Stomach smooth muscle (tissue), 2 donors: ENCODE results near the gene BRMS1L.
A peak's percentile ranks its signal among the peaks of the same experiment; 100 is the strongest.
"Not testable (repeated sequence)": the region's sequence is repeated elsewhere in the genome, so short reads cannot be mapped to it uniquely, and the experiment has no call there.

Experiments used
- H3K27ac ChIP-seq: one replicate; pipeline ENCODE4 v1.7.0; 2013; ENCODE audit warnings: mild to moderate bottlenecking, low read length, inconsistent platforms
- H3K27me3 ChIP-seq, 2 donors: one replicate each; pipeline ENCODE4 v1.7.0; 2013; ENCODE audit warnings: low read length in 2 of 2; ENCODE audit not compliant: insufficient read depth in 2 of 2, control insufficient read depth in 1 of 2
- H3K36me3 ChIP-seq, 2 donors: one replicate each; pipeline ENCODE4 v1.7.0; 2013; ENCODE audit warnings: low read length in 2 of 2; ENCODE audit not compliant: control insufficient read depth in 2 of 2, insufficient read depth in 2 of 2
- H3K4me1 ChIP-seq: one replicate; pipeline ENCODE4 v1.7.0; 2013; ENCODE audit warnings: low read length; ENCODE audit not compliant: control insufficient read depth, insufficient read depth
- H3K4me3 ChIP-seq, 2 donors: one replicate each; pipeline ENCODE4 v1.7.0; 2013; ENCODE audit warnings: low read length in 2 of 2
- H3K9ac ChIP-seq, 2 donors: one replicate each; pipeline ENCODE4 v1.7.0; 2013; ENCODE audit warnings: low read length in 2 of 2, mild to moderate bottlenecking in 1 of 2
- H3K9me3 ChIP-seq, 2 donors: one replicate each; pipeline ENCODE4 v1.7.0; 2013; ENCODE audit warnings: low read length in 2 of 2; ENCODE audit not compliant: control insufficient read depth in 2 of 2
- donor health status: healthy.
- donor health status: Pancreatic carcinoma.

The BRMS1L gene

DNA sequence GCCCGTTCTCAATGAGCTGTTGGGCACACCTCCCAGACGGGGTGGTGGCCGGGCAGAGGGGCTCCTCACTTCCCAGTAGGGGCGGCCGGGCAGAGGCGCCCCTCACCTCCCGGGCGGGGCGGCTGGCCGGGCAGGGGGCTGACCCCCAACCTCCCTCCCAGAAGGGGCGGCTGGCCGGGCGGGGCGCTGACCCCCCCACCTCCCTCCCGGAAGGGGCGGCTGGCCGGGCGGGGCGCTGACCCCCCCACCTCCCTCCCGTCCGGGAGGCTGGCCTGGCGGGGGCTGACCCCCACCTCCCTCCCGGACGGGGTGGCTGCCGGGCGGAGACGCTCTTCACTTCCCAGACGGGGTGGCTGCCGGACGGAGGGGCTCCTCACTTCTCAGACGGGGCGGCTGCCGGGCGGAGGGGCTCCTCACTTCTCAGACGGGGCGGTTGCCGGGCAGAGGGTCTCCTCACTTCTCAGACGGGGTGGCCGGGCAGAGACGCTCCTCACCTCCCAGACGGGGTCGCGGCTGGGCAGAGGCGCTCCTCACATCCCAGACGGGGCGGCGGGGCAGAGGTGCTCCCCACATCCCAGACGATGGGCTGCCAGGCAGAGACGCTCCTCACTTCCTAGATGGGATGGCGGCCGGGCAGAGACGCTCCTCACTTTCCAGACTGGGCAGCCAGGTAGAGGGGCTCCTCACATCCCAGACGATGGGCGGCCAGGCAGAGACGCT lies 1.5 kb upstream of the BRMS1L start:
- not testable (repeated sequence) for H3K36me3 ChIP-seq, H3K27ac ChIP-seq, H3K9me3 ChIP-seq, H3K4me3 ChIP-seq, H3K27me3 ChIP-seq, H3K9ac ChIP-seq, H3K4me1 ChIP-seq

- Histone ChIP-seq H3K9me3 (no peaks in the 10 kb centered on the region), H3K9ac (peak overlapping the region; percentile 30 to 62), H3K36me3 (no peaks in the 10 kb centered on the region), H3K4me3 (peak overlapping the region; percentile 80 to 96), H3K27me3 (no peaks in the 10 kb centered on the region), H3K4me1 (peaks cover 9% of the 10 kb centered on the region), H3K27ac (peak overlapping the region; percentile 94)
These were observed 245 bp upstream of the BRMS1L start for GRCh38 chr14:35825968-35826217.

DNA sequence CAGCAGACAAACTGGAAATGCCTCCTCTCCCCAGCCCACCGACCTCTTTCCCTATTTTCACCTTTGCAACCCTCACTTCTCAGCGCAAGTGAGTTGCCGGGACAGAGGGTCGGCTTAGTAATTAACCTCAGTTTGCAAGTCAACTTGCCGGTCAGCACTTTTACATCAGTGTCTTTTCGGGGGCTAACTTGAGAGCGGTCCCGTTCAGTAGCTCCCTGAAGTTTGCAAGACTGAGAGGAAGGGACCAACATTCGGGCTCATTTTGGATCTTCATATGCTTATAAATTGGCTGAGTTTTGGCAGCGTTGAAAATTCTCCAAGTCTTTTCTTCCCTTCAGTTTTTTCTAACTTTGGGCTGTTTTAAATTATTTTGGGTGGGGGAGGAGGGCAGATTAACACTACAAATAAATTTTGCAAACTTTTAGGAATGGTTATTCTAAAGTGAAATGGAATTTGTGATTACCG lies 846 bp downstream of the BRMS1L start:
- H3K4me3 ChIP-seq, result peak overlapping the region; percentile 94 to 96
- no peaks in the 10 kb centered on the region for H3K36me3 ChIP-seq
- peak overlapping the region; percentile 72 to 98 for H3K9ac ChIP-seq
- peaks cover 9% of the 10 kb centered on the region for H3K4me1 ChIP-seq
- no peaks in the 10 kb centered on the region for H3K27me3 ChIP-seq
- peak overlapping the region; percentile 94 for H3K27ac ChIP-seq
- H3K9me3 ChIP-seq, result no peaks in the 10 kb centered on the region

DNA sequence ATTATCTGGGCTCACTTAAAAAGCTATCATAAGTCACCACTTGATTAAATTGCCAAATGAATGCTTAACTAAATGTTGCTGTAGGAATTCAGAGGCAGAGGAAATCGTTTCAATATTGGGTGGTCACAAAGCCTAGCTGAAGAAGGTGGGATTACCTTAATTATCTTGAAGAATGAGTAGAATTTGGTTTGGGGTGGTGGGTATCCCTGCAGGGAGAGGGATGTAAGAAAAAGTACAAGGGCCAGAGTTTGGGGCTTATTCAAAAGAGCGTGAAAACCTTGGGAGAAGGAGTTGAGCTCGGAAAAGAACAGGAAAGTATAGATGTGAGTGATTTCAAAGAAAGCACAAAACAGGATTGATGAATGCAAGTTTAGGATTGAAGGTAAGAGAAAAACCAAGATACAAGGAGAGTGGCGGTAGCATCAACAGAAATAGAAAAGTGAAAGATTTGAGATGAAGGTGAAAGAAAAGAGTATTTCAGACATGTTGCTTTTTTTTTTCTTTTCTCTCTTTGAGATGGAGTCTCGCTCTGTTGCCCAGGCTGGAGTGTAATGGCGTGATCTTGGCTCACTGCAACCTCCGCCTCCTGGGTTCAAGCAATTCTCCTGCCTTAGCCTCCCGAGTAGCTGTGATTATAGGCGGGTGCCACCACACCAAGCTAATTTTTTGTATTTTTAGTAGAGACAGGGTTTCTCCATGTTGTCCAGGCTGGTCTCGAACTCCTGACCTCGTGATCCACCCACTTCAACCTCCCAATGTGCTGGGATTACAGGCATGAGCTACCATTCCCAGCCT lies 1.7 kb downstream of the BRMS1L start:
- no peak overlapping the region for H3K27ac ChIP-seq
- no peaks in the 10 kb centered on the region for H3K36me3 ChIP-seq
- H3K4me3 ChIP-seq, result no peak overlapping the region

GRCh38 chr14:35829449-35829848 lies 3.3 kb downstream of the BRMS1L start:
- Histone ChIP-seq H3K9me3 (no peaks in the 10 kb centered on the region), H3K9ac (no peak overlapping the region), H3K27me3 (no peaks in the 10 kb centered on the region), H3K4me3 (no peak overlapping the region), H3K36me3 (peaks cover 2 to 5% of the 10 kb centered on the region in 2 donors), H3K4me1 (peaks cover 9% of the 10 kb centered on the region), H3K27ac (no peak overlapping the region)

More for the DNA sequence above, 1.7 kb downstream of the BRMS1L start:
- H3K9ac ChIP-seq, result no peak overlapping the region
- H3K4me1 ChIP-seq, result peaks cover 9% of the 10 kb centered on the region
- H3K9me3 ChIP-seq, result no peaks in the 10 kb centered on the region
- no peaks in the 10 kb centered on the region for H3K27me3 ChIP-seq

DNA sequence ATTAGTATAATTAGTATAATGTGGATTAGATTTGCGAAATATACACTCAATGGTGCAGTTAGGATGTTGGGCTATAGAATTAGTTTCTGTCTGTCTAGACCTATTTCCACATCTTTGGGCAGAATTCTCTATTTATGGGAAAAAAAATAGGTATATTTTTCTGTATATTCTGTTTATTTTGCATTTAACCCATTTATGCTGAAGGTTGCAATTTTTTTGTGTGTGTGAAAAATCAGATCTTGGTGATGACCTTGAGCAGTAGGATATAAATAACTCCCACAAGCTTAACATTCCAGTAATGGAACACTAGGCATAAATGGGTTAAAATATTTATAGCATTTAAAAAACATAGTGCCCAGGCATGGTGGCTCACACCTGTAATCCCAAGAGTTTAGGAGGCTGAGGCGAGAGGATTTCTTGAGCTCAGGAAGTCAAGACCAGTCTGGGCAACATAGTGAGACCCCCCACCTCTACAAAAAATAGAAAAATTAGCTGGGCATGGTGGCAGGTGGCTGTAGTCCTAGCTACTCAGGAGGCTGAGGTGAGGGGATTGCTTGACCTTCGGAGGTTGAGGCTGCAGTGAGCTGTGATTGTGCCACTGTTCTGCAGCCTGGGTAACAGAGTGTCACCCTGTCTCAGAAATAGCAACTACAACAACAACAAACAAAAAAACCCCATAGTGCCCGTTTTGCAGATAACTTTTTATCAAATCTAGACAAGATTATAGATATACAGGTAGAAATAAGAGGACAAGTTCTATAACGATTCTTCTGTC lies 9.3 kb downstream of the BRMS1L start:
- Histone ChIP-seq H3K9ac (no peak overlapping the region), H3K27ac (no peak overlapping the region), H3K9me3 (no peaks in the 10 kb centered on the region), H3K36me3 (peaks cover 2 to 5% of the 10 kb centered on the region in 2 donors), H3K4me1 (no peaks in the 10 kb centered on the region), H3K27me3 (no peaks in the 10 kb centered on the region), H3K4me3 (no peak overlapping the region)

DNA sequence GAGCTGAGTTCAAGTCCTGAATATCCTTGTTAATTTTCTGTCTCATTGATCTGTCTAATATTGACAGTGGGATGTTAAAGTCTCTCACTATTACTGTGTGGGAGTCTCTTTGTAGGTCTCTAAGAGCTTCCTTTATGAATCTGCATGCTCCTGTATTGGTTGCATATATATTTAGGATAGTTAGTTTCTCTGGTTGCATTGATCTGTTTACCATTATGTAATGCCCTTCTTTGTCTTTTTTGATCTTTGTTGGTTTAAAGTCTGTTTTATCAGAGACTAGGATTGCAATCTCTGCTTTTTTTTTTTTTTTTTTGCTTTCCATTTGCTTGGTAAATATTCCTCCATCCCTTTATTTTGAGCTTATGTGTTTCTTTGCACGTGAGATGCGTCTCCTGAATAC lies 15.6 kb downstream of the BRMS1L start:
- H3K27me3 ChIP-seq, H3K27ac ChIP-seq, H3K4me1 ChIP-seq, H3K9ac ChIP-seq, H3K4me3 ChIP-seq, H3K36me3 ChIP-seq, H3K9me3 ChIP-seq: not testable (repeated sequence)

- H3K27ac ChIP-seq, H3K4me1 ChIP-seq, H3K36me3 ChIP-seq, H3K9me3 ChIP-seq, H3K9ac ChIP-seq, H3K4me3 ChIP-seq, H3K27me3 ChIP-seq: not testable (repeated sequence)
These were observed 16.1 kb downstream of the BRMS1L start for GRCh38 chr14:35842245-35842644.

GRCh38 chr14:35844494-35844893 lies 18.4 kb downstream of the BRMS1L start:
- H3K27ac ChIP-seq, result no peak overlapping the region
- no peaks in the 10 kb centered on the region for H3K27me3 ChIP-seq
- H3K4me3 ChIP-seq, result no peak overlapping the region
- peaks cover 4 to 5% of the 10 kb centered on the region in 2 donors for H3K36me3 ChIP-seq
- H3K9me3 ChIP-seq, result no peaks in the 10 kb centered on the region
- H3K4me1 ChIP-seq, result no peaks in the 10 kb centered on the region
- no peak overlapping the region for H3K9ac ChIP-seq

GRCh38 chr14:35847636-35848035 lies 21.5 kb downstream of the BRMS1L start:
- Histone ChIP-seq H3K9ac (no peak overlapping the region), H3K27ac (no peak overlapping the region), H3K27me3 (no peaks in the 10 kb centered on the region), H3K4me1 (no peaks in the 10 kb centered on the region), H3K36me3 (peaks cover 5 to 7% of the 10 kb centered on the region in 2 donors), H3K4me3 (no peak overlapping the region), H3K9me3 (peaks cover 0 to 4% of the 10 kb centered on the region in 2 donors)
